CD4-positive, alpha-beta T cell treated with Interferon gamma for 1 hour (primary cell): Measurements from ENCODE around the gene EIF3K.

Experiments used
- DNase-seq: peaks from one replicate; pipeline ENCODE4 v3.0.0-alpha.2; 2020

EIF3K gene

DNA sequence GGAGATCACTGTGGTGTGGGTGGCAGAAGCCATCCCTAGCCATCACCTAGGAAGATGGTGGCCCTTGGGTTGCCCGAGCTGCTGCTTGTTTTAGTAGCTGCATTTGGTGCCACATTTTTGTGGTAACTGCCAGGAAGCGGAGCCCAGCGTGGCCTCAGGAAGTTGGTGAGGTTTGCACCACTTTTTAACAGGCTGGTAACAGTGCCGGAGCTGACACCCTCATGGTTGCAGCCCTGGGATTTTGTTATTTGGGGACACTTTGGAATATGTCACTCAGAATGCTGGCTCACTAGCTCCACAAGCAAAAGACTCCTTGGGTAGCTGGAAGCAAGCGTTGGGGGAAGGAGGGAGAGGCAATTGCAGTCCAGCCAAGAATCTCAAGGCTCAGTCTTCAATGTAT lies 50.6 kb downstream of the EIF3K start:
- DNase-seq, result no peak

DNA sequence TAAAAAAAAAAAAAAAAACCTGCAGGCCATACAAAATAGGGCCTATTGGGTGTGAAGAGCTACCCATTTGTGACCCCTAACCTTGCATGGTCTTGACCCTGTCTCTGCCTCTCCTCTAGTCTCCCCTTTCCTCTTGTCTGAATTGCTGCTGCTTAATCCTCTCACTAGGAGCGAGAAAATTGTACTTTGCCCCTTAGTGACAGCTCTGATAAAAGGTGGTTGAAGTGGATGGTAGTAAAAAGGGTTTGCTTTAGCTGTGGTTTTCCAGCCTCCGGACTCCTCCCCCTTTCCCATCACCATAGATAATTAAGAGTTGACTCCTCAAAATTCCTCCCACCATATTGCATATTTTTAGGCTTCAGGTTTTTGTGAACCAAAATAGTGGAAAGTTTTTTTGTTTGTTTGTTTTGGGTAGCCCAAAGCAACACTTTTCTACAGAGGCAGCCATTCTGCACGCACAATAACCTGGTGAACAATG lies 52.0 kb downstream of the EIF3K start:
- DNase-seq, result no peak

DNA sequence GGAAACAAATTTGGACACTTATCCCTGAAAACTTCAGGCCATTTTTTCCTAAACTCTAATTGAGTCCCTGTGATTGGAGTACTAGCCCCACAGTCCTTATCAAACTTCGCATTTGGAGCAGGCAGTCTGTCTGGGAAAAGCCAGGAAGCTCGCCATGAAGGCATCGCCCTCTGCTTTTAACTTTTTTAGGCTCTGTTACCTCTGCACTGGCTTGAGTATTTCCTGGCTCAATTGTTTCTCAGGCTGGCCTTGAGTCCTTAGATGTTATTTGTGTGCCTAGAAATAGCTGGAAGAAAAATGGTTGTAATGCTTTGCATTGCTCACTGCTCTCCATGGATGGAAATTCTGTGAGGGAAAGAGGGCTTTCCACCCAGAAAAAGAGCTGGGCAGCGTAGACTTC lies 52.7 kb downstream of the EIF3K start:
- no peak for DNase-seq

DNA sequence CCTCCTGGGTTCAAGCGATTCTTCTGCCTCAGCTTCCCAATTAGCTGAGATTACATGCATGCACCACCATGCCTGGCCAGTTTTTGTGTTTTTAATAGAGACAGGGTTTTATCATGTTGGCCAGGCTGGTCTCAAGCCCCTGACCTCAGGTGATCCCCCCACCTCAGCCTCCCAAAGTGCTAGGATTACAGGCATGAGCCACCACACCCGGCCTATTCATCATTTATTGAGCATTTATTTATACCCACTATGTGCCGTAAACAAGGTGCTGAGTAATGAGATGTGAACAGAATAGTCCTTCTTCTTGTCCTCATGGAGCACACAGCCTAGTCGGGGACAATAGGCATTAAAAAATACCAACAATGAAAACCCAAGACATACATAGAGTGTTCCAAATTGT lies 54.0 kb downstream of the EIF3K start:
- DNase-seq, result no peak

DNA sequence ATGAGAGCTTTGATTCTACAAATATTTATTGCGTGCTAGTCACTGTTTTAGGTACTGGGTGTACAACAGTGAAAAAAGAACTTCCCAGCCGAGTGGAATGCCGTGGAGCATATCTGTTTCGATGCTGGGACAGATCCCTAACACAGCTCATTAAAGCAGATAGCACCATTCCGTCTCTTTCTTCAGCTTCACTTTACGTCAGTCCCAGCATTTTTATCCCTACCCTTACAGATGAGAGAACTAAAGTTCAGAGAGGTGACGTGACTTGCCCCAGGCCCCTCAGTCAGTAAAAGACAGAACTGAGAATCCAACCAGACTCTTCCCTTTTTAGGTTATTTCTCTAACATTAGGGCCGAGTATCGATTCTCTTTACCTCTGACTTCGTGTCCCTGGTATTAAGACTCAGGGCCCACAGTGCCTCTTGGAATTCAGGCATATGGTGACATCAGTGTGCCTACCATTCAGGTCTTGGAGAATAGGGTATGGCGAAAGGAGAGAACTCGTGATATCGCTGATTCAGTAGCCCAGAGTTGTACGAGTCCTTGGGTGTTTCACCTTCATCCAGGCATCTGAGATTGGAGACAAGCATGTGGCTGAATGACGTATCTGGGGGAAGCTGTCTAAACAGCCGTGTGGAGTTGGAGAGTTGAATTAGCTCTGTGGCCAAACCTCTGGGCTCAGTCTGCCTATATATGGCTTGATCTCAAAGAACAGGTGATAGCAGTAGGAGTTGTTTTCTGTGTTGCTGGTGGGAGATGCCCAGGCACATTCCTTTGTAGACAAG lies 55.6 kb downstream of the EIF3K start:
- DNase-seq, result no peak

DNA sequence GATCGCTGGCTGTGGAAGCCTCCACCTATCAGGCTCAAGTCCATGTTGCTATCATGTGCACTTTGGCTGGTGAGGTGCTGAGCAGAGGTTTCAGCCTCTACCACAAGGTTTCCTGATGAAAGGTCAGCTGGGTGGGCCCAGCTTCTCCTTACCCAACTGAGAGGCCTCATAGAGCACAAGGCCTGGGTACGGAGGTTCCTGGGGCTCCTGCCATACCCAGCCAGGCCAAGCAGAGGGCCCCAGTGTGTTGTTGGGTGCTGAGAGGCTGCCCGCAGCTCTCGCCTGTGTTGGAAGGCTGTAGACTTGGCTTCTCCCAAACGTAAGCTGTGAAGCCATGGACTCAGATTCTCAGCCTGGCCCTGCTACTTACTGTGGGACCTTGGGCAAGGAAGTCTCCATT lies 56.6 kb downstream of the EIF3K start:
- peak; percentile 41 for DNase-seq

DNA sequence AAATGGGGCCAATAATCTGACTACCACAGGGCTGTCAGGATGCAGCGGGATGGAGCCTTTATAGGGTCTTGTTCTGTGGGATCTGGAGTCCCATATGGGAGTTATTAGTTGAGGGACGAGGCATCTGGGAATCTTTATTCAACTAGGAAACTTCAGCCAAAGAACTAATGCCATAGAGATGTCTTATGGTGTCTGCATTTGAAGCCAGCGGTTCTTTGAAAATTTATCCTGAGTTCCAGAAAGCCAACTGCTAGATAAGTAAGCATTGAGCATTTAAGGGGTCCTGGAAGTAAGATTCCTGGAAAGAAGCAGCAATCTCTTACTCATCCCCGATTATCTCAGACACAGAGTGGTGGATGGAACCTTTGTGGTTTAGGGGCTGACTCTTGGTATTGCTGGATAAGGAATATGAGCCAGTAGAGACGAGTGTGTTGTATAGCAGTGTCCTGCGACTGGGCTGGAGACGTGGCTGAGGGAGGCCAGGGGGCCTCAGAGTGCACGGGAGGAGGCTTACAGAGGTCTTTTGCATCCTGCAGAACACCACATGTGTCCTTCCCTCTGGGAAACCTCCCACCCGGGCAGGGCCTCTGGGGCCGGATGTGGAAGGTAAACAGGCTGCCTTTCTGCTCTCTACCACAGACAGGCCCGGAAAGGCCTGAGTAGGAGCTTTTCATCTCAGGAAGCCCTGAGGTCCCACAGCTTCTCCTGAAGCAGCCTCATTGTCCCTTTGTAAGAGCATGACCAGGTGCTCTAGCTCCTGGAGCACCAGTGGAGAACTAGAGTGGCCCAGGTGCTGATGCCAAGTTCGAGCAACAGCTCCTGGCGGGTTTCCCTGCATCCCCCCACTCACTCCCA lies 57.3 kb downstream of the EIF3K start:
- no peak for DNase-seq

DNA sequence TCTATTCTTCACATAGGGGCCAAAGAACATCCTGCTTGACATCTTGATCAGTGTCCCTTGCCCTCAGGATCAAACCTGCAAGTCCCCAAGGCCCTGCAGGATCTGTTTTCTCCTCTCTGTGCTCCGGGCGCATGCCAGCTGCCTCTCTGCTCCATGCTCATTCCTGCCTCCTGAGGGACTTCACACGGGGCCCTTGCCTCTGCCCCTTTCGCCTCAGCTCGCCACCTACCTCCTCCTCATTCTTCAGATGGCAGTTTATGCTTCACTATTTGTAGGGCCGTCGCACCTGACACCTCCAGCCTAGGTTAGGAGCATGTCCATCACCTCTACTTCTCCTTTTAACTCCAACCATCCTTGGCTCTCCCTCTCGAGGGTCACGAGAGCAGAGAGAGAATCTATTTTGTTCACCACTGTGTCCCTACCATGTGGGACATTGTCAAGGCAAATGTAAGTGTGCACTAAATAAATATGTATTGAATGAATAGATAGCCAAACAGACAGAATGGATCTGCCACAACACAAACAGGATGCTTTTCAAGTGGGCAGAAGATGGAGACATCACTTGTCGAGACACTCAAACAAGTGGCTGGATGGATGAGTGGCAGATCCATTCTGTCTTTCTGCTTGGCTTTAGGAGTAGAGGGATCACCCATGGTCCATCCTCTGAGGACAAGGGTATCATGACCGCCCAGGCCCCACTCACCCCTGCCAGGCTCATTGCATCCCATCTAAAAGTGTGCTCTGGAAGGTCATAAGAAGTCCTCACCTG lies 58.1 kb downstream of the EIF3K start:
- DNase-seq, result no peak

DNA sequence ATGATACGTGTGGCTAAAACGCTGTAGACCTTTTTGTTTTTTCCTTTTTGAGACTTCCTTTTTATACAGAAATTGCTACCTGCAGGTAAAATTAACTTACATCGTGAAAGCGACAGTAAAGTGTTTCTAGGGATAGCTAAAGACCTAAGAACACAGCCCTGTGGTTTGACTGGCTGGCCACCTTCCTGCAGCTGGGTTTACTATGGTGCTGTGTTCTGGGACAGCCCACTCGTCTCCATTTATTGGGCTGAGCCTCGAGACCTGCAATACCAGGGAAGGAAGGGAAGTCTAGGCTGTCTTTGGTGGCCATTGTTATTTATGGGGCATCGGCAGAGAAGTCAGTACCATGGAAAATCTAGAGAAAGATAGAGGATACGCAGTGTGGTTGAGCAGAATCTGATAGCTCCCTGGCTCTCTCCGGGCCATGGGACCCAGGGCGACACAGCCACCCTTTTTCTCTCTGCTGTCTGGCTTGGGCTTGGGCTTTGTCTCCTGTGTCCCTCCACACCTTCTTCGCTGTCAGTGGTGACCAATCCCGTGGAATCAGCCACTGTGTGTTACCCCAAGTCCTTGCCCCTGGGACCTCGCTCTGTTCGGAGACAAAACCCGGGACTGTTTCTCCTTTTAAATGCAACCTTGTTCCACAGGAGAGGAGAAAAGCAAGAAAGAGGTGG lies 59.4 kb downstream of the EIF3K start:
- no peak for DNase-seq

DNA sequence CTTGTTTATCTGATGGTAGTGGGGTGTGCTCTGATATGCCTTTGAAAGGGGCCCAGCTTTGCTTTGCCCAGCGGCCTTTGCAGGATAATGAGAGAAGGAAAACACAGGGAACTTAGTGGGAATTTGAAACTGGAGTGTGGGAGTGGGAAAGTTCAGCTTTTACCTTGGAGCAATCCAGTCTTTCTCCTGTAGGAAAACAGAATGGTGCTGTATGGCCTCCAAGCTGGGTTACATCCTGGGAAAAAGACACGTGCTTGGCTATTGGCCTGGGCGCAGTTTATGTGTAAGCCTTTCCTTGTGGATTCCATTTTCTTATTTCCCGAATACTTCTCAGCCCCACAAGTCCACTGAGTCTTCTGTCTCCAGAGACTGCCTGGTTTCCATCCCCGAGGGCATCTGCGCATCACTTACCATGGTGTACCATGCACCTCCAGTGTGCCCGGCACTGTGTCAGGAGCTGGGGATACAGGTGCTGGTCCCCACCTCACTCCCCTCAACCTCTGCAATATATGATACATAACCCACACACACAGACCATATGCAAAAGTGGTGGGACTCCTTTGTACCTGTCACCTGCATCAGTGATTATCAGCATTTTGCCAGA lies 60.0 kb downstream of the EIF3K start:
- DNase-seq, result no peak

DNA sequence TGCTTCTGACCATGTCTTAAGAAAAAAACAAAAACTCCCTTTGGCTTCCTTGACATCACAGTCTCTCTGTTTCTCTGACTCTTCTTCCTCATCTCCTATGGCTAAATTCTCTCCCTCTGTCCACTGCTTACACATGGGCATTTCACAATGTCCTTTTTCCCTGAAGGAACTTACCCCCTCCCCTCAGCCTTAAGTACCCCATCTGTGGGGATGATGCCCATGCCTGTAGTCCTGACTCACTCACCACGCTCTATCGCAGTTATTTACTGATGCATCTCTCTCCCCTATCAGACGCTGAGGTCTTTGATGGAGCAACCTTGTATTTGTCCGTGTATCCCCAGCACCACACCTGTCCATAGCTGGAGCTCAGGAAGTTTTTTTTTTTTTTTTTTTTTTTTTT lies 60.9 kb downstream of the EIF3K start:
- no peak for DNase-seq

DNA sequence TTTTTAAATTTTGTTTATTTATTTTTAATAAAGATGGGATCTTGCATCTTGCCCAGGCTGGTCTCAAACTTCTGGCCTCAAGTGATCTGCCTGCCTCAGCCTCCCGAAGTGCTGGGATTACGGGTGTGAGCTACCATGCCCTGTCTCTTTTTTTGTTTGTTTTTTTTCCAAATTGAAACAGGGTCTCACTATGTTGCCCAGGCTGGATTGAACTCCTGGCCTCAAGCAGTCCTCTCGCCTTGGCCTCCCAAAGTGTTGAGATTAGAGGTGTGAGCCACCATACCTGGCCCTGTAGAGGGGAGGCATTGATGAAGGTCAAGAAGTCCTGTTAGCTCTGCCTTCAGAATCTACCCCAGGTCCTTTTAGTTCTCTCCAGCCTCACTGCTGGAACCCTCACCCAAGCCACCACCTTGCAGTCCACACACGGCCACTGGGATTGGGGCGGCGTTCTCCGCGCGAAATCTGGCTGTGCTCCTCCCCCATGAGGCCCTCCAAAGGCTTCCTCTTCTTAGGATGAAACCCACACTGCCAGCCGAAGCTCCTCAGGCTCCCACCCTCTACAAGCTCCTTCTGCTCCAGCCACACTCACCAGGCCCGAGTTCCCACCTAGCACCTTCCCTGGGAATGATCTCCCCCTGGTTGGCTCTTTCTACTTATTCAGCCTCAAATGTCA lies 63.3 kb downstream of the EIF3K start:
- DNase-seq, result no peak

DNA sequence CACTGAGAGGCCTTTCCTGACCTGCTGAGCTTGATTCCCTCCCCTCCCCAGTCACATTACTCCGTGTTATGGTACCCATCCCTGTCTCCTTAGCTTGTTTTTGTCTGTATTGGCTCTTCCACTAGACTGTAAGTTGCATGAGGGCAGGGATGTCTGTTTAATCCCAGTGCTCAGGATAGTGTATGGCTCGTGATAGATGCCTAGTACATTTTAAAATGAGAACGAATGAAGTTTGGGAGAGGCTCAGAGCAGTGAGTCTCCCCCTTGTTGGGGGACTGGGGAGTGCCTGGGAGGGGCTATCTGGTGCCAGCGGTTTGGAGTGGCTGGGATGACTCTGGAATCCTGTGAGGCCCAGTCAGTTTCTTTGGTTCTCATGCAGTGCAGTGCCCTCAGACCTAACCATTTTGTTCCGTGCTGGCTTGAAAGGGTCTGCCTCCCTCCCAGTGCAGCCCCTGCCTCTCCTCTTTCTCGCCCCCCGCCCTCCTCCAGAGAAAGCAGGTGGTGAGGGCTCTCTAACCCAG lies 63.9 kb downstream of the EIF3K start:
- no peak for DNase-seq

DNA sequence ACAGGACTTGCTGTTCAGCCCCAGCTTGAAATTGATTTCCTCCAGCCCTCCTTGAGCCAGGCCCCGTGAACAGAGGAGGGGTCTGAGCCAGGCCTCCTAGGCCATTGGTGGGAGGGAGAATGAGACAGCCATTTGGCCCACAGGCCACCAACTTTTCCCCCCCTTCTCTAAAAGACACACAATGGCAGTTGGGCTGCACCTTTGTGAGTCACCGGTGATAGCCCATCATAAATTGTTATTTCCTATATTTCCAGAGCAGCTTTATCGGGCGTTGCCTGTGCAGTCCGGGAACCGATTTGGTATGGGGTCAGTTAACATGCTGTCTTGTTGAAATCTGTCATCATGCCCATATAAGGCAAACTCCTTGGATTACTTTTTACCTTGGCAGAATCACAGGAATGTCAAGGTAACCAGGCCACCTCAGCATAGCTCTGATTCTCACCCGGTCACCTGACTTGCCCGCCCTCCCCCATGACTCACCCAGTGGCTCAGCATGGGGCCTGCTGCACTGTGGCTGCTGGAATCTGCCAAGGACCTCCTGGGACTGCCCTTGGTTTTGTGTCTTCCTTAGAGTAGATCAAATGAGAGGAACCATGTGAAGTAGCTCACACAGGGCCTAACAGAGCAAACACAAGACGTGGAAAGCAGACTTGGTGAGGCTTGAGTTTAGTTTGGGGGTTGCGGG lies 64.5 kb downstream of the EIF3K start:
- peak; percentile 63 for DNase-seq

DNA sequence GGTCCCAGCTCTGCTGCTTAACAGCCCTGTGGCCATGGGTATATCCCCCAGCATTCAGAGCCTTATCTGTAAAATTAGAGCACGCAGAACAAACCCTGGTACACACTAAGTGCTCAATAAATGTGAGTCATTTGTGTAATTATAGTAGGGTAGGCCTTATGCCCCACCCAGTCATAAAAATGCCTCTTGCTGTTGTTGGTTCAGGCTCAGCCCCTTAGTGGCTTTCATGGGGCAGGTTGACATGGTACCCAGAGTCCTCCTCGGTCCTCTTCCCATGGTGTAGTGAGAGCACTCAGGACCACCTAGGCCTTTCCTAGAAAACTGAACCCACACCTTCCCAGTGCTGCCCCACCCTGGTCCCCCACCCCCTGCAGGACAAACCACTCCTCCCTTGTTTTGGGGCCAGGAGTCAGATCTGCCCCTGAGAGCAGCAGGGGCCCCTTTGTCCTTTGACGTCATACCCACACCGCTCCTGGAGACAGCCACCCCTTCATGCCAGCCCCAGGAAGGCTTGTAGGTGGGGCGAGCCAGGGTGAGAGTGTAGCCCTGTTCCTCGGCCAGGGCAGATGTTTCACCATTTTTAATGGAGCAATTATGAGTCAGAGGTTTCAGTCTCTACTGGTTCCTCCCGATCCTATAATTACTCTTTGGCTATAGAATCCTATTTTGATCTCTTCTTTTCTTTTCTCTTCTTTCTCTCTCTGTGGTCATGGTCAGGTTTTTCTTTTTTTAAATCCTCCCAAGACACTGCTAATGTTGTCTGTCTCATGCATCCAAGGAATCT lies 65.3 kb downstream of the EIF3K start:
- DNase-seq, result peak; percentile 73

DNA sequence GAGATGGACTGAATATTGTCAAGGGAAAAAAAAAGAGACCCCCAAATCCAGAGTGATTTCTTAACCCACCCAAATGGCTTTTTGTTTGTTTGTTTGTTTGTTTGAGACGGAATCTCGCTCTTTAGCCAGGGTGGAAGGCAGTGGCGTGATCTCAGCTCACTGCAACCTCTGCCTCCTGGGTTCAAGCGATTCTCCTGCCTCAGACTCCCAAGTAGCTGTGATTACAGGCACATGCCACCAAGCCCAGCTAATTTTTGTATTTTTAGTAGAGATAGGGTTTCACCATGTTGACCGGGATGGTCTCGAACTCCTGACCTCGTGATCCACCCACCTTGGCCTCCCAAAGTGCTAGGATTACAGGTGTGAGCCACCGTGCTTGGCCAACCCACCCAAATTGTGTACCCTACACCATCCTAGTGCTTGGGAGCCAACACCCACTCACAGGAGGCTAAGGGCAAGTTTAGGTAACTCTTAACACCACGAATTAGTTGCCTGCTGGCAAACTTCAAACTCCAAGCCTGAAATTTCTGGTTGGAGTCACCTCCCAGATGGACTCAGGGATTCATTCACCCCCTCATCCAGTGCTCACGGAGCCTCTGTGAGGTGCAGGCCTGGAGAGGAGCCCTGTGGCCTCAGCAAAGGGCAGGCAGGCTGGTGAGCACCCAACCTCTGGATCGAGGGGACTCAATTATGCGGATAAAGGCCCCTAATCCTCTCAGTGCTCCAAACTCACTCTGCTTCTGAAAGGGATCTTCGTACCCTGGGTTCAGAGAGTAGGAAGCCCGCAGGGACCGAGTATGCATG lies 66.1 kb downstream of the EIF3K start:
- no peak for DNase-seq

DNA sequence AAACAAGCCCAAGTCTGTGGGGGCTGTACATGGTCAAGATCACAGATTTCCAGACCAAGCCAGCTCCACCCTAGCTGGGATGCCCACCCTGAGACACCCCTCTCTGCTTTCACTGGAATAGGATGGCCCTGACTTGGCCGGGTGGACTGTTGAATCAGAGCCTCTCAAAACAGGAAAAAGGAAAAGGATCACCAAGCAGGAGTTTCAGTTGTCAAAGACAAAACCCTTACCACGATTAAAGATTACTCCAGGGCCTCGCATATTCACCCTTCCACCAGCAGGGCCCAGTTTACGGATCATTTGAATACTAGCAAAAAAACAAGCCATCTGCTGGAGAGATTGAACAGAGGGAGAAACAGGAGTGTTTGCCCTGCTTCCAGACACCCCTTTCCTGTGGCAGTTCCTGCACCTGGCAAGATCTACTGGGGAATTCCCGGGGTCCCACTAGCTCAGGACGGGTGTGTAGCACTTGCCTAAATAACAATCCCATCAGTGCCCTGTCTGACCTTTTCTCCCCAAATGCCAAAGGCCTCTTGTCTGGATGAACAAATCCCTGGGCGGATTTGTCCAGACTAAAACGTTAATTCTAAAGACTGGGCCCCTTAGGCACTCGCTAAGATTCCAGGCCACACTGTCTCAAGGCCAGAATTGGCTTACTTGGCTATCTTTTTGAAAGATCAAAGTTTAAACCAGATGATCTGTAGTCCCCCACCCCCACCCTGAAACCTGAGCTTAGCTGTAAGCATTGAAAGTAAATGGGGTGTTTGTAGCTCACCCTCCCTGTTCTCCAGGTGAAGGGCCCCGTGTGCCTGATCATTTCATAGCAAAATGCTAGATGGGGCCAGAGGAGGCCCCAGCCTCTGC lies 66.9 kb downstream of the EIF3K start:
- DNase-seq, result no peak

DNA sequence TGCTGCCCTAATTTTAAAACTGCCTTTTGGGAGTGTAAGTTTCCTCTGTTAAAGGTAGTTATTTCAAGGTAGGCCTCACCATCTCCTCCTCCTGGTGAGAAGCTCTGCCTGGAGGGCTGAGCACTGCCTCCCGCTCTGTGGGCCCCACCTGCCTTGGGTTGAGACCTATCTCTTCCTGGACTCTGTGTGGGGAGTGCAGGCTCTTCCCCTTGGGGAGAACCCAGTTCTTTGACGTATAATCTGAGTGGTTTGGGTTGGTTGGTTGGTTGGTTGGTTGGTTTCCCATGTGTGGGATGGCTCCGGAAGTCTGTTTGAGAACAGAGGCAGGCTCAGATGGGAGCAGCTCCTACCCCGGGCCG lies 67.5 kb downstream of the EIF3K start:
- DNase-seq, result peak; percentile 53
